Stimulated activated CD4-positive, alpha-beta T cell treated with anti-CD3 and anti-CD28 coated beads, Interleukin-2, amount 100 ng/mL, for 24 hours (primary cell): Measurements from ENCODE around the gene ADIPOR2.

Experiments
- DNase-seq, 2 donors: peaks; one replicate each; pipeline ENCODE4 v3.0.0-alpha.2; 2020

ADIPOR2 gene

GRCh38 chr12:1834186-1834925, 143.5 kb downstream of the ADIPOR2 start:
- DNase-seq: no peak

DNA sequence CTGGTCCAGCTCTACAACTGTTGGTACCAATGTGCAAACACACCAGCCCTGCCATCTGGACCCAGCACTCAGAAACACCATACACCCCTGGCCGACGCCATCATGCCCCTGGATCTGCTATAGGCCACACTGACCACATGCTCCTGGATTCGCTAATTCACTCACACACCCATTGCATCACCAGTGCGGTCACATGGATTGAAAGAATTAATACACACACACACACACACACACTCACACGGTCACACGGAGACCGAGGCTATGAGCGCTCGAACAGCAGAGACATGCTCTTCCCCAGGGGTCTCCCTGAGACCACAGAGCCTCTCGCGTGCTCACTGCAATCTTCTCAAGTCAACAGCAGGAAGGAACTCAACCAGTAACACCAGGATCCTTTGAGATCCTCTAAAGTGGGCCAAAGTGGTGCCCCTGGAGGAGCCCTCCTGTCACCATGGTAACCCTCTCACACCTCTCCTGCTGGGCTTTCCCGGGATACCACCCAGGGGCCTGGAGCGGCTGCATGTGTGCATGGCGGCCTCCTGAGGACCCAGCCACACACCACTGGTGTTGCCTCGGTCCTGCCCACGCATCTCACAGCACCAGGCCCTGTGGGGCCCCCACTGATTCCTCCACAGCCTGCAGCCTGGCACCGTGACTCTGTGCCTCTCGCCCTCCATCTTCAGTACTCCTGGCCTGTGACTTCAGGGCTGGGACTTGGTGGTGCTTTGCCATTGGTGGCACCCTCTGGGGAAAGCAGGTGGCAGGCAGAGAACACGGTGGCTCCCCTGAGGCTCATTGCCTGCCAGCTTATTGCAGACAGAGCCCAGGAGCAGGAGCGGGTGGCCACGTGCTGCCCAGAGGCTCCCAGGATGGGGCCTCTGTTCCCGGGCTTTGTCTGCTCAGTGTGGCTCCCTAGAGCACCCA, 144.6 kb downstream of the ADIPOR2 start:
- no peak for DNase-seq

DNA sequence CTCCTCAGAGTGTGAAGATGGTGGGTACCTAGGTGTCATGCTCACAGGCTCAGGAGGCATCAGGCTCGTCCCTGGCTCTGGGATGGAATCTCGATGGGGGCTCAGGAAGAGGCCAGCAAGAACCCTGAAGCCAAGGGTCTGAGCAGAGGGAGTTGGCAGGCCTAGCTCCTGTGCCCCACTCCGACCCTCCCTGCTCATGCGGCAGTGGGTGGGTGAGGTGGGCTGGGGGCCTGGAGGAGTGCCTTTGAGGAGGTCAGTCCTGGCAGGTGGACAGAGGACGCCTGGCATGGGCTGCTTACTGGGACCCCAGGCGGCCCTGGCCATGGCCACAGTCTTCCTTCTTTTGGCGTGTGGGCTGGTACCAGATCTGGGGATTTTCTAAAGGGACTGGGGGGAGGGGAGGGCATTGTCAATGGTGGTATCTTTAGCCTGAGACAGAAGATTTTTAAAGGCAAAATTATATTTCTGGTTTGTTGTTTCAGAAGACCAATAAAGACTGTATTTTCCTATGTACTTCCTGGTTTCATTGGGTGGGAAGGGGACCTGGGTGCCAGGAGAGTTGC, 145.5 kb downstream of the ADIPOR2 start:
- DNase-seq: no peak

GRCh38 chr12:1836854-1837421, 146.1 kb downstream of the ADIPOR2 start:
- DNase-seq: no peak

DNA sequence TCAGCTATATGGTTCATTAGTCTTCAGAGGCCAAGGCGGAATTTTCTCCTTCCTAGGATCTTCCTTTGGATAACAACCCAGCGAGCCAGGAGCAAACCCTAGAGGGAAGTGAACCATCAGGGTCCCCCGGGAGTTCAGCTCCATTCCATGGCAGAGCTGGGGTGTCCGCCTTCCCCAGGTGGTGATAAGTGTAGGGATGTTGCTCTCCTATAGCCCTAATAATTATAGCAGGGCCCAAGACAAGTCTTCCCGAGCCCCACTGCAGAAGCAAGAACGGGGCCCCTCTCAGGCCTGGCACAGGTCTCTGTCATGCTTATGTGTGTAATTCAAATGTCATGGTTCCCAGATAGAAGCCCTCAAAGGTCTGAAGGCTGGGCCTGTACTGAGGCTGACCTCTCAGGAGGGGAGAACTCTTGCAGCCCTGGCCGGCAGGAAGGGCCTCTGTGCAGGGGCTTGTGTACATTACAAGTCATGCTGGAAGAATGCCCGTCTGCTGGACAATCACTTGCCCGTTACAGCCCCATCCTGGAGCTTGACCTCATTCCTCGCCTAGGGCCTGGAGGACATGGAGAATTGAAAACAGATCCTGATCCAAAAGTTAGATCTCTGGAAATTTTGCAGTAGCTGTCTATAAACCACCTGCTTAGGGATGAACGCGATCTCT, 146.8 kb downstream of the ADIPOR2 start:
- no peak for DNase-seq
